HEK293 (cell line): ENCODE results near the gene RPS5.
A peak's percentile ranks its signal among the peaks of the same experiment; 100 is the strongest.

ENCODE experiments used
- PRDM10 ChIP-seq: fragments of 450-650 bp; formaldehyde crosslinking; IDR thresholded peaks from 2 replicates; pipeline ENCODE4 v1.5.1; 2016; ENCODE audit warnings: missing biosample characterization, missing genetic modification characterization
- PRDM2 ChIP-seq: fragments of 450-650 bp; formaldehyde crosslinking; IDR thresholded peaks from 2 replicates; pipeline ENCODE4 v1.5.1; 2016; ENCODE audit warnings: missing biosample characterization, missing genetic modification characterization, borderline replicate concordance
- RBAK ChIP-seq: fragments of 450-650 bp; formaldehyde crosslinking; IDR thresholded peaks from 2 replicates; pipeline ENCODE4 v1.5.1; 2016; ENCODE audit warnings: missing biosample characterization, missing genetic modification characterization
- SCRT1 ChIP-seq: fragments of 450-650 bp; formaldehyde crosslinking; IDR thresholded peaks from 2 replicates; pipeline ENCODE4 v1.5.1; 2016; ENCODE audit warnings: missing biosample characterization, missing genetic modification characterization, borderline replicate concordance
- TCF7L2 ChIP-seq: IDR thresholded peaks from 2 replicates; pipeline ENCODE4 v1.6.1; 2011; ENCODE audit warnings: low read depth, mild to moderate bottlenecking, inconsistent platforms, low read length, moderate library complexity, borderline replicate concordance
- YY1 ChIP-seq: fragments of 450-650 bp; formaldehyde crosslinking; IDR thresholded peaks from 2 replicates; pipeline ENCODE4 v1.5.1; 2018; ENCODE audit warnings: missing biosample characterization, missing genetic modification characterization
- ZBTB8A ChIP-seq: fragments of 450-650 bp; formaldehyde crosslinking; IDR thresholded peaks from 2 replicates; pipeline ENCODE4 v1.5.1; 2016; ENCODE audit warnings: missing biosample characterization, missing genetic modification characterization
- ZFP3 ChIP-seq: fragments of 450-650 bp; formaldehyde crosslinking; IDR thresholded peaks from 2 replicates; pipeline ENCODE4 v1.5.1; 2016; ENCODE audit warnings: low read depth, missing biosample characterization, missing genetic modification characterization
- ZNF132 ChIP-seq: fragments of 450-650 bp; formaldehyde crosslinking; IDR thresholded peaks from 2 replicates; pipeline ENCODE4 v1.5.1; 2017; ENCODE audit warnings: missing biosample characterization, missing genetic modification characterization, borderline replicate concordance
- ZNF274 ChIP-seq, 2 experiments: fragments of 200-500 bp in 1 of 2; fragments of 450-650 bp in 1 of 2; sonication (Bioruptor generic) in 1 of 2; formaldehyde crosslinking in 1 of 2; IDR thresholded peaks; 2 replicates each; pipeline versions ENCODE4 v1.5.1 to v1.6.1; 2014 to 2016; ENCODE audit warnings: borderline replicate concordance in 1 of 2, inconsistent platforms in 1 of 2, low read length in 1 of 2, missing biosample characterization in 1 of 2, missing genetic modification characterization in 1 of 2
- ZNF311 ChIP-seq: fragments of 450-650 bp; formaldehyde crosslinking; IDR thresholded peaks from 2 replicates; pipeline ENCODE4 v1.5.1; 2017; ENCODE audit warnings: missing biosample characterization, missing genetic modification characterization, borderline replicate concordance
- ZNF558 ChIP-seq: fragments of 450-650 bp; formaldehyde crosslinking; IDR thresholded peaks from 2 replicates; pipeline ENCODE4 v1.5.1; 2016; ENCODE audit warnings: missing biosample characterization, missing genetic modification characterization
- ZNF561 ChIP-seq: fragments of 450-650 bp; IDR thresholded peaks from 2 replicates; pipeline ENCODE4 v1.5.1; 2018; ENCODE audit warnings: missing biosample characterization, missing genetic modification characterization, borderline replicate concordance
- ZNF585B ChIP-seq: fragments of 450-650 bp; formaldehyde crosslinking; IDR thresholded peaks from 2 replicates; pipeline ENCODE4 v1.5.1; 2016; ENCODE audit warnings: missing biosample characterization, missing genetic modification characterization
- ZNF596 ChIP-seq: fragments of 450-650 bp; IDR thresholded peaks from 2 replicates; pipeline ENCODE4 v1.5.0; 2018; ENCODE audit warnings: missing biosample characterization, mild to moderate bottlenecking, missing genetic modification characterization, moderate library complexity
- ZNF707 ChIP-seq: fragments of 450-650 bp; formaldehyde crosslinking; IDR thresholded peaks from 2 replicates; pipeline ENCODE4 v1.5.1; 2016; ENCODE audit warnings: missing biosample characterization, missing genetic modification characterization
- ZNF791 ChIP-seq: fragments of 450-650 bp; formaldehyde crosslinking; IDR thresholded peaks from 2 replicates; pipeline ENCODE4 v1.5.1; 2016; ENCODE audit warnings: missing biosample characterization, missing genetic modification characterization
- ZNF830 ChIP-seq: fragments of 450-650 bp; IDR thresholded peaks from 2 replicates; pipeline ENCODE4 v1.5.0; 2018; ENCODE audit warnings: missing biosample characterization, missing genetic modification characterization, low read depth, mild to moderate bottlenecking, moderate library complexity
- ZNF843 ChIP-seq: fragments of 450-650 bp; formaldehyde crosslinking; IDR thresholded peaks from 2 replicates; pipeline ENCODE4 v1.5.1; 2016; ENCODE audit warnings: missing biosample characterization, missing genetic modification characterization
- ZSCAN18 ChIP-seq: fragments of 450-650 bp; formaldehyde crosslinking; IDR thresholded peaks from 2 replicates; pipeline ENCODE4 v1.5.1; 2016; ENCODE audit warnings: missing biosample characterization, missing genetic modification characterization
- TF ChIP-seq, protein P1 (sequence below): fragments of 450-650 bp; formaldehyde crosslinking; IDR thresholded peaks from 2 replicates; pipeline ENCODE4 v1.5.1; 2016; ENCODE audit warnings: missing biosample characterization, missing genetic modification characterization
- TF ChIP-seq, protein P2 (sequence below): fragments of 450-650 bp; formaldehyde crosslinking; IDR thresholded peaks from 2 replicates; pipeline ENCODE4 v1.5.1; 2016; ENCODE audit warnings: missing biosample characterization, missing genetic modification characterization

RPS5 gene

DNA sequence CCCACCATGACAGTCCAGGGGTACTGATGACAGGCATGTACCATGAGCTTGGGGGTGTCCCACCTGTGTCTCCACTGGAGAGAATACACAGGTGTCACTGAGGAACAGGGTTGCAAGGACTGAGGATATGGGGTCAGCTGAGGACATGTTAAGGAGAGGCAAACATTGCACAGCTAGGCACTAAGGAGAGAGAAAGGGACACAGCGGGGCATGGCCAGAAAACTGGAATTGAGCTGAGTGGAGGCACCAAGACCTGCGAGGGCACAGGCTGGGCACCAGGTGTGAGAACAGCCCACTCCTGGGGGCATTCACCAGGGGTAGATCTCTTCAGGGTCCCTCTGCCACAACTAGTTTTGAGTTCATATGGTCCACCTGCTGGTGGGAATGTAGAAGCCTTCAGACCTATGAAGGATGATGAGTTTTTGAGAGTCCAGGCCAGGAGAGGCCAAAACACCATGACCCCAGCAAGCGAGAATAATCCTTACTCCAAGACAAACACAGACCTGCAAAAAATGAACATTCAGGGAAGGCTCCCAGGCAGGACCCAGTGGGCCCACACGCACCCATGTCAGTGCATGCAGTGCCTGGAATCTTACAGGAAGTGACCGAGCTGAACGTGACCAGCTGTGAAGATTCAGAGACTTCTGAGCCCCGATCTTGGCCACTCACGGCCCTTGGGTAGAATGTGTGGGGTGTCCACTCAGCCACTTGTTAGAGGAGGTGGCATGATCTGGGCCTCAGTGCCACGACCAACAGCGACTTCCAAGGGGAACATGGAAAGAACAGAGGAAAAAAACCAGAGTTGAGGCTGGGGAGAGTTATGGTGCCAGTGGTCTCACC is 20.0 kb downstream of the RPS5 start (continued):
- TF ChIP-seq ZSCAN18 = no peak
- TF ChIP-seq ZNF558 (tag by site-specific recombination) = no peak
- TF ChIP-seq SCRT1 = peak; percentile 62; the same call in 1 of the 2 replicates
- TF ChIP-seq, protein P1, sequence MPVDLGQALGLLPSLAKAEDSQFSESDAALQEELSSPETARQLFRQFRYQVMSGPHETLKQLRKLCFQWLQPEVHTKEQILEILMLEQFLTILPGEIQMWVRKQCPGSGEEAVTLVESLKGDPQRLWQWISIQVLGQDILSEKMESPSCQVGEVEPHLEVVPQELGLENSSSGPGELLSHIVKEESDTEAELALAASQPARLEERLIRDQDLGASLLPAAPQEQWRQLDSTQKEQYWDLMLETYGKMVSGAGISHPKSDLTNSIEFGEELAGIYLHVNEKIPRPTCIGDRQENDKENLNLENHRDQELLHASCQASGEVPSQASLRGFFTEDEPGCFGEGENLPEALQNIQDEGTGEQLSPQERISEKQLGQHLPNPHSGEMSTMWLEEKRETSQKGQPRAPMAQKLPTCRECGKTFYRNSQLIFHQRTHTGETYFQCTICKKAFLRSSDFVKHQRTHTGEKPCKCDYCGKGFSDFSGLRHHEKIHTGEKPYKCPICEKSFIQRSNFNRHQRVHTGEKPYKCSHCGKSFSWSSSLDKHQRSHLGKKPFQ = no peak
- no peak for TF ChIP-seq PRDM2
- no peak for TF ChIP-seq ZNF707
- TF ChIP-seq ZFP3 = no peak
- TF ChIP-seq ZNF585B = no peak
- TF ChIP-seq YY1 (tag by site-specific recombination) = no peak
- TF ChIP-seq ZNF843 (tag by site-specific recombination) = no peak
- TF ChIP-seq PRDM10 = peak; percentile 73
- TF ChIP-seq ZBTB8A = no peak
- no peak for TF ChIP-seq RBAK
- TF ChIP-seq ZNF830 = no peak
- TF ChIP-seq ZNF791 (tag by site-specific recombination) = no peak
- TF ChIP-seq, protein P2, sequence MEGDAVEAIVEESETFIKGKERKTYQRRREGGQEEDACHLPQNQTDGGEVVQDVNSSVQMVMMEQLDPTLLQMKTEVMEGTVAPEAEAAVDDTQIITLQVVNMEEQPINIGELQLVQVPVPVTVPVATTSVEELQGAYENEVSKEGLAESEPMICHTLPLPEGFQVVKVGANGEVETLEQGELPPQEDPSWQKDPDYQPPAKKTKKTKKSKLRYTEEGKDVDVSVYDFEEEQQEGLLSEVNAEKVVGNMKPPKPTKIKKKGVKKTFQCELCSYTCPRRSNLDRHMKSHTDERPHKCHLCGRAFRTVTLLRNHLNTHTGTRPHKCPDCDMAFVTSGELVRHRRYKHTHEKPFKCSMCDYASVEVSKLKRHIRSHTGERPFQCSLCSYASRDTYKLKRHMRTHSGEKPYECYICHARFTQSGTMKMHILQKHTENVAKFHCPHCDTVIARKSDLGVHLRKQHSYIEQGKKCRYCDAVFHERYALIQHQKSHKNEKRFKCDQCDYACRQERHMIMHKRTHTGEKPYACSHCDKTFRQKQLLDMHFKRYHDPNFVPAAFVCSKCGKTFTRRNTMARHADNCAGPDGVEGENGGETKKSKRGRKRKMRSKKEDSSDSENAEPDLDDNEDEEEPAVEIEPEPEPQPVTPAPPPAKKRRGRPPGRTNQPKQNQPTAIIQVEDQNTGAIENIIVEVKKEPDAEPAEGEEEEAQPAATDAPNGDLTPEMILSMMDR (tag by site-specific recombination) = peak; percentile 45
- TF ChIP-seq ZNF132 (tag by site-specific recombination) = no peak
- TF ChIP-seq TCF7L2 = no peak
- no peak for TF ChIP-seq ZNF311 (tag by site-specific recombination)
- TF ChIP-seq ZNF274 (IDR thresholded peaks at IDR 0.05; ENCODE audit: low read length) = no peak
- no peak for TF ChIP-seq ZNF274 (tag by site-specific recombination; IDR thresholded peaks at IDR 0.05; ENCODE audit: borderline replicate concordance)
- TF ChIP-seq ZNF561 = no peak
- no peak for TF ChIP-seq ZNF596 (tag by site-specific recombination)
